Stimulated activated naive CD4-positive, alpha-beta T cell (primary cell): ENCODE results near the gene FUT8.
"Not testable (repeated sequence)": the region's sequence is repeated elsewhere in the genome, so short reads cannot be mapped to it uniquely, and the experiment has no call there.

Experiments used
- DNase-seq, 6 experiments: peaks; one replicate each; lab custom pipeline; 2025; lab: John Stamatoyannopoulos, UW

The FUT8 gene

DNA sequence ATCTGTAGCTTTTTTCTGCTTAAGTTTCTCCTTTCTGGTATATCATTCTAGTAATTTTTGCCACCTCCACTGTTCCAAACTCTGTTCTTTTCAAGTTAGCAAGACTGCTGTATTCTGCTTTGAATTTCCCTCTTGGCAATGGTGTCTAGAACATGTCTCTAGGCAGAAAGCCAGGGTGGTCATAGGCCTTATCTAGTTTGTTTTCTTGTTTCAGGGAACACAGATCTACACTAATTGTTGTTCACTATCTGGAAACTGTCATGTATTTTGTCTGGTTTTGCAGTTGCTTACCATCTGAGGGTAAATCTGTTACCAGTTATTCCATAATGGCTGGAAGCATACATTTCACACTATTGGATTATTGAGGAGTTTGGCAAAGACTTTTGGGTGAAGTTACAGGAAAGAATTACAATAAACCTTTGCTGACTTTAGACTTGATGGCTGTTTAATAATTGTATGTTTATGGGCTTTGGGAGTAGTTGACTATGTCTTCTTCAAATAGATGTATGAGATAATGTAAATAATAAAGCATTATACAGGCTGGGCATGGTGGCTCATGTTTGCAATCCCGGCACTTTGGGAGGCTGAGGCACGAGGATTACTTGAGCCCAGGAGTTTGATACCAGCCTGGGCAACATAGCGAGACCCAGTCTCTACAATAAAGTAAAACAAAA, 41.4 kb downstream of the FUT8 start:
- no peak for DNase-seq

DNA sequence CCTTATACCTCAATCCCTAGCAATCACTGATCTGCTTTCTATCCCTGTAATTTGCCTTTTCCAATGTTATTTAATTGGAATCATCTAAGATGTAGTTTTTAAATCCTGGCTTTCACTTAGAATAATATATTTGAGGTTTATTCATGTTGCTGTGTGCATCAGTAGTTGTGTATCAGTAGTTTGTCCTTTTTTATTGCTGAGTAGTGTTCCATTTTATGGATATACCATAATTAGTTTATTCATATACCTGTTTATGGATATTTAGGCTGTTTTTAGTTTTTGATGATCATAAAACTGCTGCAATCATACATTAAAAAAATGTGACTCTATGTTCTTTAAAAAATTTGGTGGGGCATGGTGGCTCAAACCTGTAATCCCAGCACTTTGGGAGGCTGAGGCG, 43.7 kb downstream of the FUT8 start:
- DNase-seq, result no peak

DNA sequence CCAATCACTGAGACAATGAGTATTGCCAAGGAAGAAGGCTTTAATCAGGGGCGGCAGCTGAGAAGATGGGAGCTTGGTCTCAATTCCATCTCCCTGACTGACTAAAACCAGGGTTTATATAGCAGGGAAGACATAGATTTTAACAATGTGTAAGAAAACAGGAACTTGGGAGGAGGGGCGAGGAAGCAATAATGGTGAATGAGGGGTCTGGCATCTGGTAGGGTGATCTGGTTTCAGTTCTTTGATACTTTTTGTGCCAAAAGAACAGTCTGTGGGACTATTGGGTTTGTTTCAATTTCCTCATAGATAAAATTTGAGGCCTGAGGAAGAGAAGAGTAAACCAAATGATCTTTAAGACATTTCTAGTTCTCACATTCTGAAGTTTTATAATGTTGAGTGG, 49.2 kb downstream of the FUT8 start:
- no peak for DNase-seq

DNA sequence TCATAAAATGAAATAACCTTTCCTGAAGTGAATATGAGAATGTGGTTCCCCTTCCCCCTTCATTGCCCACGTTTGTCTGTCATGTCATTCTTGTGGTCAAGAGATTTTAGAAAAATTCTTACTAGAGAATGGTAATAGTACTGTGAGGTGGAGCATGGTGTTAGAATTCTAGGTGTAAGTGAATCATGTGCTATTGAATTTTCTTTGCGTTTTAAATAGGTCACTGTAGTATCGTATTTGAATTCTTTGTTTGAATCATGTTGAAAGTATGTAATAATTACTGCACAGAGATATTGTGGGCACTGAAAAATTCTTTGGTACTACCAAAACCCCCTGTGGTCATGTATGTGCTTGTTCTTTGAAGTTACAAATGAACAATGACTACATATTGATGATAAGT, 49.9 kb downstream of the FUT8 start:
- no peak for DNase-seq

DNA sequence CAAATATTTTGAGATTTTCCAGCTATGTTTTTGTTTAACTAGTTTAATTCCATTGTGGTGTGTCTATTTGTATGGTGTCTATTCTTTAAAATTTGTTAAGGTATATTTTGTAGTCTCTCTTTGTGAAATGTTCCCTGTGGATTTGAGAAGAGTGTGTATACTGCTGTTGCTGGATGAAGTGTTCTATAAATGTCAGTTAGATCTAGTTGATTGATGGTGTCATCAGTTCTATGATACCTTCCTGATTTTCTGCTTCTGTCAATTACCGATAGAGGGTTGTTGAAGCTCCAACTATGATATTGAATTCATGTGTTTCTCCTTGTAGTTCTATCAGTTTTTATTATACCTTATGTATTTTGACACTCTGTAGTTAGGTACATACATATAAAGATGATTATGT, 53.1 kb downstream of the FUT8 start:
- no peak for DNase-seq

DNA sequence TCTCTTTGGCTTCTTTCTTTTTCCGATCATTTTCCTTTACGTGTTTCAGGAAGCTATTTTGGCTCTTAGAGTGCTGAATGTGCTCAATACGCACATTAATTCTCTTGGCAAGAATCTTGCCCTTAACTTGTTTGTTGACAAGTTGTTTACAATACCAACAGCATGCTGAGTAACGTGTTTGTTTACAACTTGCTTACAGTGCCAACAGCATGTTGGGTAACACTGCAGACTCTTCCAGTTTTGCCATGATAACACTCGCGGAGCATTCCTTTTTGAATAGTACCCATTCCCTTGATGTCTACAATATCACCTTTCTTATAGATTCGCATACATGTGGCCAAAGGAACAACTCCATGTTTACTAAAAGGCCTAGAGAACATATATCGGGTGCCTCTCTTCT, 55.4 kb downstream of the FUT8 start:
- not testable (repeated sequence) for DNase-seq

DNA sequence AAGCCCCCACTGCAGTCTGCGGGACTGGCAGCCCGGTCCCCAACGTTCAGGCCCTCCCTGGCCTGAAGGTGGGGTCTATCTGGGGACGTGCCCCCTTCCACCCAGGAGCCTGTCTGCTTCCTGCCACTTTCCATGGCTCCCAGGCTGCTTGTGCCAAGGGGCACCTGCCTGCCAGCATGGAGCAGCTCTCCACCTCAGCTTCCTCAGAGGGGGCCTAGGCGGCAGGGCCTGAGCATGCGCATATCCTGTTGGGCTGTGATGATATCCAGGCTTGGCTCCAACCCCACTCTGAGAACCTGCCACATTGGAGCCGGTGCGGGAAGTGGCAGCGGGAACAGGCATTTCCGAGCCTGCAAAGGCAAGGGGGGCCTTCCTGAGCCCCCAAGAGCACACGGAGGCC, 57.4 kb downstream of the FUT8 start:
- no peak for DNase-seq

DNA sequence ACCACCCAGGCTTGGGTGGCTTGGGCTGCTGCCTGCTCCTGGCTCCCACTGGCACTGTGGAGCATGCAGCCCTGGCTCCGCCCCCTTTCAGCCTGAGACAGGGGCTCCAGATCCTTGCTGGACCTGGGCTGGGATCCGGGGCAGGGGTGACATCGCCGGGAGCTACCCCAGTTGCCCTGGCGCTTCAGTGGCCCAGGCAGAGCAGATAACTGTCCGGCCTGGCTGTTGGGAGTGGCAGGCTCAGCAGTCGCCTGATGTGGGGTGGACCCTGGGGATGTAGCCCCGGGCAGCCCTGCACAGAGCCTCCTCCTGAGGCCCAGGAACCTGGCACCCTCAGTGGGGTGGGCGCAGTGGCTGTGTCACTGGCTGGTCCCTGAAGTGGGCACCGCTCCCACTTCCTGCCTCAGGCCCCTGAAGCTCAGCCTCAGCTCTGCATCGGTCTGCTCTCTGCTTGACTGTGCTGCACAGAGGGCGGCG, 57.9 kb downstream of the FUT8 start:
- DNase-seq, result no peak

DNA sequence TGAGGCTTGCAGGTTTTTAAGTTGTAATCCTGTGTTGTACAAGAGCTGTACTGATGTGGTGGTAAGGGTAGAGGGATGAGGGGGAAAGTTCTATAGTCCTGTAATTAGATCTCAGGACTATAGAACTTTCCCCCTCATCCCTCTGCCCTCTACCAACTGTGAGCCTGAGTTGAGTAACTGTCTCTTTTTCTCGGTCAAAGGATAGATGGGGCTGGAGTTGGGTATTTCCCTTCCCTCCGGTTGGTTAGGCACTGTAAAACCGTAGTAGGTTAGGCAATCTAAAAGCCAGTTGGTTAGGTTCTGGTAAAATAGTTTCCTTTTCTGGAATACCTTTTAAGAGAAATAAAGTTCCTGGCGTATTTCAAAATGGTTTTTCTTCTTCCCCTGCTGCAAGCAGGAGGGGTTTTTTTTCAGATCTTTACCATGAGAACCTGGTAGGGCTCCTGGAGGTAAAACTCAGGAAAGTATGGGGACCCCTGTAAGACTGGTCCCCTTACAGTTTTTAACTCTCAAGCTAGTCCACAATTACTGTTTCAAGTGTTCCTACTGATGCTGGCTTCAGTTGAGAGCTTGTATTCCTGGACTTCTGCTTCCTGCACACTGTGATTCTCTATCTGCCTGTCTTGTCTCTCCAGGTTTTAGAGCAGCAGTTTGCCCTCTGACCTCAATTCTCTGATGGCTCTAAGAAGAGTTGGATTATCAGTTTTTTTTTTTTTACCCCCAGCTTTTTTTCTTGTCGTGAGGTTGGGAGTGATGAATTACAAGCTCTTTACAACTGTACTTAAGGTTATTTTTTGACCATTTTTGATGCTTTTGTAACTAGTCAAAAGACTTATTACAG, 58.7 kb downstream of the FUT8 start:
- DNase-seq, result no peak

DNA sequence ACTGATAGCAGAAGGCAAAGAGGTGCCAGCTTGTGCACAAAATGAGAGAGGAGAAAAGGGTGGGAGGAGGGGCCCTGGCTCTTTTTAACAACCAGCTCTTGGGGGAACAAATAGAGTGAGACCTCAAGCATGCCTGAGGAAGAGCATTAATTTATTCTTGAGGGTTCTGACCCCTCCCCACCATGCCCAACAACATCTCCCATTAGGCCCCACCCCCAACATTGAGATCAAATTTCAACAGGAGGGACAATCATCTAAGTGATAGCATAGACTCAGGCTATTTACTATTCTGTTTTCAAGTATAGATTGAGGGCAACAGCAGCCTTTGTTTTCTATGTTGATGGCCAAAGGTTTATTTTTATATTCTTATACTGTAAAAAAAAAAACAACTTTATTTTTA, 59.7 kb downstream of the FUT8 start:
- DNase-seq, result no peak

DNA sequence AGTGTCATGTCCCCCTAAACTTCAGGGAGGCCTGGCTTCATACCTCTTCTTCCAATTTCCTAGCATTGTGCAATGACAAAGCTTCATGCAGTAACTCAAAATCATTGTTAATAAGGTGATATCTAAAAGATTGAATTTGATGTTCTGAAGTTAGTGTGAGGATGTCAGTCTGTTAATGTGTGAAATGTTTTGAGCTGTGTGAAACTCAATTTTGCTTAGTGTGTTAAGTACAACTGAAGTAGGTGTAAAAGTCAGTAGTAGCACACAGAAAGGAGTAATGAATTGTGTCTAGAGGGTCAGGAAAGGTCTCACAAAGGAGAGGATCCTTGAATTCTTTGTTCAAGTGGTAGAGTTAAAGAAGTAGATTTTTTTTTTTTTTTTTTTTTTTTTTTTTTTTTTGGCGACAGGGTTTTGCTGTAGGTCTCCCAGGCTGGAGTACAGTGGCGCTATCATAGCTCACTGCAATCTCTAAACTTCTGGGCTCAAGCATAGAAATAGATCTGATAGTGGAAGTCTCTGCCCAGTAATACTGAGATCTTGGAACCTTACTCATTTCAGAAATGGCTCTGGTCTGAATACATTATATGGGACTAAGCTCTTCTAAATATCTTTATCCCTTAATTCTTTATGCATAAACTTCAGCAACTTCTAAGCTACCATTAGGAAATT, 63.9 kb downstream of the FUT8 start:
- DNase-seq, result no peak

DNA sequence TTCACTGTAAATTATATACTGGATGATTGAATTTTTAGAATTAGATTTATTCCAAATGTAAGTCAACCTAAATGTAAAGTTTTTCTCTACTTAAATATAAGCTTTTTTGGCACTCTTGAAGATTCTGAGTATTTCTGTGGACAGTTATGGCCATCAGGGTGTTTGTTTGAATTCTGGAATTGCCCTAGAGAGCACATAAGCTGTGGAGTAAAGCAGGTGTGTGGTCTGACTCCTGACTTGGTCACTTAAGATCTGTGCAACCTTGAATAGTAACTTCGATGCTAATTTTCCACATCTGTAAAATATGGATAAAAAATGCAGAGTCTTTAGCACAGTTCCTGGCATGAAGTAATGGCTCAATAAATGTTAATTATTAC, 64.4 kb downstream of the FUT8 start:
- no peak for DNase-seq

DNA sequence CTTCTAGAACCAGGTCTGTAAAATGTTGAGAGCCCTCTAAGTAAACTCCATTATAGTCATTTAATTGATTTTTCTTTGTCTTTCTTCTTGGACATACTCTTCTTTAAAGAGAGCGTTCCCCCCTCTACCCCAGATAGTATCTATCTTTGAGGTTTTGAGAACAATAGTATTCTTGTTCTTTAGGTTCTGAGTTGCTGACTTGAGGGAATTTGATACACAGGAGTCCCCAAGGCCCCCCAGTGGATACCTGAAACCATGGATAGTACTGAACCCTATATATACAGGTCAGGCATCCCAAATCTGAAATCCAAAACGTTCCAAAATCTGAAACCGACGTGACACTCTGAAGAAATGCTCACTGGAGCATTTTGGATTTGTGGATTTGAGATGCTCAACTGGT, 65.5 kb downstream of the FUT8 start:
- DNase-seq, result no peak

DNA sequence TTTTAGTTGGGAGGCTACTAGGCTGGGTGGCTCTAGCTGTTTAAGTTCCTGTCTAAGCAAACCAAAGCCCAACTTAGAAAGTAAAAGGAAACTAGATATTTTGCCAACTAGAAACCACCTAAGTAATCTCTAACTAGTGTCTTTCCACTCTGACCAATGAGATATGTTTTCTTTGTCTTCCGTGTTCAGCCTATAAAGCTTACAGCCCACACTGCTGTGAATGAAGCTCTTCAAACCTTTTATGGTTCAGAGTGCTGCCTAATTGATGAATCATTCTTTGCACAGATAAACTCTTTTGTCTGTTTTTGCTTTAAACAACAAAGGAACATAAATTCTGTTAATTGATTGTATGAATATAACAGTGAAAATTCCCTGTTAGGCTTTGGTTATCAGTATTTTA, 66.1 kb downstream of the FUT8 start:
- no peak for DNase-seq

DNA sequence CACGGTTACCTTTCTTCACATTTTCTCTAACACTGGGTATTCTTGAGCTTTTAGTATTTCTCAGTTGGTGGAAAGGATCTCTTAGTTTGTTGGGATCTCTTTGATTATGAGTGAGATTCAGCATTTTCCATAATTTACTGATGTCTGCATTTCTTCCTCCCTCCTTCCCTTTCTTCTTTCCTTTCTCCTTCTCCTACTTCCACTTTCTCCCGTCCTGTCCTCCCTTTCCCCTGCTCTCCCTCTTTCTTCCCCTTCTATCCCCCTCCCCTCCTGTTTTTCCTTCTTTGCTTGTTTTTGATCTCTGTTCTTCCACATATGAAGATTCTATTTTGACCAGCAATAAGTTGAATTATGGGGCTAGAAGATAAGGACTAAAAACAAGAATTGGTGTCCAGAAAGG, 66.9 kb downstream of the FUT8 start:
- no peak for DNase-seq

DNA sequence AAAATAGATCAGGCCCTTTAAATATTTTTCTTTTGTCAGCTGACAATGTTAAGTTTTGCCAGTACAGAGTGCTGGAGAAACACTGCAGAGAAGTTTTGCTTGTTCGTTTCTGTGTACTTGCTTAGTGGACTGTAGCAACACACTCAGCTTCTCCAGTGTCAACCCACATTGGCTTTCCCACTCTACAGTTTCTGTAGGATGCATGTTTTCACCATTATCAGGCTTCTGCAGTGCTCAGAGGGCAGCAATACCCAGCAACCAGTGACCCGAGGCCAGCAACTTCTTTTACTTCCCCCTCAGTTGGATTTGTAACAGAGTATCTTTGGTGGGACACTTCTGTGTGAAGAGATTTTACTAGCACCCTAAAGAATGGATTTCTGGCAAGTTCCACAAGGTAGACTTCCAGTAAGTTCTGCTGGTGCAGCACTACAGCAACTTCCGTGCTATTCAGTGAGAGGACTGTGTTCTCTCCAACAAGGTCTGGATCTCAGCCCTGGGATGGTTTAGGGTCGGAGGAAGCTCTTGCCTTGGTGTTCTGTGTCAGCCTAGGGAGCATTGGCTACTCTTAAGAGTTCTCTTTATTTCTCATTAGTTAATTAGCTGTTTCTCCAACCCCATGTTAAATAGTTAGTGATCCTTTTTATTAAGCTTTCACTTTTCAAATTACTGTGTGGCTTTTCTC, 70.4 kb downstream of the FUT8 start:
- DNase-seq, result no peak

DNA sequence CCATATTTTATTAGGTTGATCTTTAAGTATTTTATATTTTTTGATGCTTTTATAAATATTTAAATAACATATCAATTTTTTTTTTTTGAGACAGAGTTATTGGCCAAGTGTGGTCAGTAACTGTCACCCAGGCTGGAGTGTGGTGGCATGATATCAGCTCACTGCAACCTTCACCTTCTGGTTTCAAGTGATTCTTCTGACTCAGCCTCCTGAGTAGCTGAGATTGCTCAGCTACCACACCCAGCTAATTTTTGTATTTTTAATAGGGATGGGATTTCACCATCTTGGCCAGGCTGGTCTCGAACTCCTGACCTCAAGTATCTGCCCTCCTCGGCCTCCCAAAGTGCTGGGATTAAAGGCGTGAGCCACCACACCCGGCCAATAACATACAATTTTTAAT, 71.1 kb downstream of the FUT8 start:
- DNase-seq, result no peak

DNA sequence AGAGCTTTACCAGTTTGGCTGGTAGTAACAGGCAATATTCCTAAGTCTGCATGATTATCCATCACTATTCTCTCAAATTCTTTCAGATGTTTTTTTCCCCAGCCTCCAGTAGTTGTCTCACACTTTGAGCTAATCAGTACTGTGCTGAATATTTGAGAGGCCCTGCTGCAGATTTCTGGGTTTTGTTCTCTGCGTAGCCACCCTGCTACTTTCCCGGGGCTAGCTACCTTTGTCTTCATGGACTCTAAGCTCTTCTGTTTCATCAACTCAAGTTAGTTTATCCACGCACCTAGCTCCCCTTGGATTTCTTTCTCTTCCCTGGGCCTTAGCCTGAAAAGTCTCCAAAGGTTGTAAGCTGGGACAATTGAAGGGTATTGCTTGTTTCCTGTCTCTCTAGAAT, 73.0 kb downstream of the FUT8 start:
- DNase-seq, result no peak

DNA sequence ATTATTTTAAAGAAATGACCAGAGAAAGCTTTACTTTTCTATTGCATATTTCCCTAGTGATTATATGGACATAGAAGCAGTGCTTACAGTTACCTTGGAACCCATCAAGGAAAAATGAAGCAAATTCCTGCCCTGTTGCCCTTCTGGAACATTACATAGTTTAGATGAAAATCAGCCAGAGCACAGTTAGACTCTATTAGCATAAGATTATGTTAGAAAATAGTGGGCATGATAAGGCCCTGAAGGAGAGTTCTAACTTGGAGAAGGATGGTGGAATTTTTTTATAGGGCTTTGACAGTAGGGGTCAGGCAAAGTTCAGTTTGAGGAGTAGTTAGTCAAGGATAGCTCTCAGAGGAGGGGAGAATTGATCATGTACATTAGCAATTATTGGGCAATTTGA, 74.3 kb downstream of the FUT8 start:
- DNase-seq, result no peak

DNA sequence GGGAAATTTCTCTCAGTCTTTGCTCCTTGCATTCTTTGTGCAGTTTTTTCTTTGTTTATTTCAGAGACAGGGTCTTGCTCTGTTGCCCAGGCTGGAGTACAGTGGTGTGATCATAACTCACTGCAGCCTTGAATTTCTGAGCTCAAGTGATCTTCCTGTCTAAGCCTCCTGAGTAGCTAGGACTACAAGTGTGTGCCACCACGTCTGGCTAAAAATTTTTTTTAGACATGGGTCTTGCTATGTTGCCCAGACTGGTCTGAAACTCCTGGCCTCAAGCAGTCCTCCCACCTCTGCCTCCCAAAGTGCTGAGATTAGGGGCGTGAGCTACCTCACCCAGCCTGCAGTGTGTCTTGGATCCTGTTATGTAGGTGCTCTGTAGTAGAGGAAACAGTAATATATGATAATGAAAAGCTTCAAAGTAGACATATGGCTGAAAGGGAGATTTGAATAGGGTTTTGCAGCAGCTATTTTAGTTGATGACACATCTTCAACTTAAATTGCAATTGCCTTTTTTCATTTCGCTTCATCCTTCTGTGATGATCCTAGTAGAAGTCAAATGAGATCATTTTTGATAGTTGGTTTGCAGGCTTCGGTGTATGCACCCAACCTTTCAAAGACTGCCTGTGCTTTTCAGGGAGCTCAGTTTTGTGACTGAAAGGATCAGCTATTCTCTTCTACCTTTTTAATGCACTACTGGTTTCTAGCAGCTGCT, 75.4 kb downstream of the FUT8 start:
- DNase-seq, result no peak

DNA sequence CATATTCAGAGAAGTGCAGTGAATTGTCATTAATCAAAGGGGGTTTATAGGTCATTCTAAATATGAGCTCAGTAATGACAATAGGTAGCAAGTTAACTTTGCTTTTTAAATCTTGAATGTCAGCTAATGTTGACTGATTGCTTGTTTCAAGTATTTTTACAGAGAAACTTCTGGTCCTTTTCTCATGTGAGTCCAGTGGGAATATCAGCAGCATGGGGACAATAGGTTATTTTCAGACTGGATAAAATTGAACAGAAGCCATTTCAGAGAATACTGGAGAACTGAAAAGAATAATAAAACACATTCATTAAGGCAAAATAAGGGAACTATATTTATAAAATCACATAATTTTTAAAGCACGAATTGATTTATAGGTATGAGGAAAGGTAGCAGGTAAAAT, 78.7 kb downstream of the FUT8 start:
- no peak for DNase-seq

DNA sequence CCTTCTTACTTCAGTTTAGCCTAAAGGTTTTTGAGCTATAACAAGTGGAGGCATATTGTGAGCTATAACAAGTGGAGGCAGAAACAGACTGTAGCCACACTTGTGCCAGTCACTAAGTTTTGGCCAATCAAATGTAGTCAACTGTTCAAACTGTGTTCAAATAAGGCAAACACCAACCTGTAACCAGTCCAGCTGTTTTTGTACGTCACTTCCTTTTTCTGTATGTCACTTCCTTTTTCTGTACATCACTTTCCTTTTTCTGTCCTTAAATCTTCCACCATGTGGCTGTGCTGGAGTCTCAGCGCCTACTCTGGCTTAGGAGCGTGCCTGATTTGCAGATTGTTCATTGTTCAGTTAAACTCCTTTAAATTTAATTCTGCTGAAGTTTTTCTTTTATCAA, 79.7 kb downstream of the FUT8 start:
- DNase-seq, result no peak
